ENCODE data around the gene UMODL1.

Gene UMODL1

GRCh38 chr21:42187976-42188653, 117.0 kb downstream of the UMODL1 start:
- Mint-ChIP-seq H3K27ac (peak overlapping the region; percentile 91 to 97), H3K27me3 (no peaks in the 10 kb centered on the region), H3K9me3 (peaks cover 16% of the 10 kb centered on the region in 2 donors), H3K4me1 (peaks cover 75% of the 10 kb centered on the region), H3K4me3 (peak overlapping the region; percentile 43 to 72)
- ATAC-seq (peak; percentile 87), DNase-seq (peak; percentile 72 to 87)

GRCh38 chr21:42188663-42189062, 117.5 kb downstream of the UMODL1 start:
- peak overlapping the region; percentile 43 to 72 for H3K4me3 Mint-ChIP-seq
- H3K27ac Mint-ChIP-seq = peak overlapping the region; percentile 37 to 97
- DNase-seq = no peak
- peaks cover 81% of the 10 kb centered on the region for H3K4me1 Mint-ChIP-seq
- no peak for ATAC-seq
- H3K27me3 Mint-ChIP-seq = no peaks in the 10 kb centered on the region
- peaks cover 16% of the 10 kb centered on the region in 2 donors for H3K9me3 Mint-ChIP-seq

GRCh38 chr21:42189431-42189830, 118.3 kb downstream of the UMODL1 start:
- ATAC-seq = no peak
- H3K27ac Mint-ChIP-seq = no peak overlapping the region
- no peaks in the 10 kb centered on the region for H3K27me3 Mint-ChIP-seq
- peaks cover 16% of the 10 kb centered on the region in 2 donors for H3K9me3 Mint-ChIP-seq
- DNase-seq = no peak
- H3K4me3 Mint-ChIP-seq = peak overlapping the region; percentile 34 to 60
- H3K4me1 Mint-ChIP-seq = peaks cover 88% of the 10 kb centered on the region

- Mint-ChIP-seq H3K4me3 (peak overlapping the region; percentile 34 to 60), H3K27me3 (no peaks in the 10 kb centered on the region), H3K27ac (peak overlapping the region in 1 of 2 donors; percentile 65), H3K9me3 (peaks cover 16% of the 10 kb centered on the region in 2 donors), H3K4me1 (peaks cover 94% of the 10 kb centered on the region)
- DNase-seq (peak; percentile 53 to 77), ATAC-seq (peak; percentile 79)
Measured at GRCh38 chr21:42189860-42190485, 118.9 kb downstream of the UMODL1 start.

- Mint-ChIP-seq H3K4me1 (peaks cover 98% of the 10 kb centered on the region), H3K27ac (peak overlapping the region in 1 of 2 donors; percentile 65), H3K4me3 (peak overlapping the region in 1 of 2 donors; percentile 34), H3K27me3 (no peaks in the 10 kb centered on the region), H3K9me3 (peaks cover 15% of the 10 kb centered on the region in 2 donors)
- ATAC-seq (no peak), DNase-seq (no peak)
Measured at GRCh38 chr21:42190486-42190863, 119.4 kb downstream of the UMODL1 start.

DNA sequence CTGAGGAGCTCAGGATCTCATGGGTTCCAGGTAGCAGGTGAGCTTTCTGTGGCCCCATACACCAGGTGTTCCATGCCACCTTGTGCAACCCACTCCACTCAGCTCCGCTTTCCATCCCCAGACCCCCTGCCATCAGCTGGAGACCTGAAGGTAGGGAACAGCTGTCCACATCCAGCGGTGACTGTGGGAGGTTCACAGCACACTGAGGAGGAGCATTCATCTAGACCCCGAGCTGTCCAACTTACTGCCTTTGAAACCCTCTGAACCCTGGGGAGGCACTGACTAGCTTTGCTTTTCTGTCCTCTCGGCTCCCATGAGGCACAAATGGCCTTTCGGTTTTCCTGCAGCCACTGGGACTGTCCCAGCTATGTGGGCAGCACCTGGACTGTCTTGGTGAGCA, 119.9 kb downstream of the UMODL1 start:
- Mint-ChIP-seq H3K4me1 (peaks cover 97% of the 10 kb centered on the region), H3K9me3 (peaks cover 9% of the 10 kb centered on the region in 2 donors), H3K4me3 (no peak overlapping the region), H3K27ac (peak overlapping the region in 1 of 2 donors; percentile 28), H3K27me3 (no peaks in the 10 kb centered on the region)
- DNase-seq = no peak
- no peak for ATAC-seq

- ATAC-seq = no peak
- Mint-ChIP-seq H3K4me3 (peak overlapping the region; percentile 4 to 32), H3K4me1 (peaks cover 88% of the 10 kb centered on the region), H3K27ac (peak overlapping the region in 1 of 2 donors; percentile 71), H3K27me3 (no peaks in the 10 kb centered on the region), H3K9me3 (peaks cover 0 to under 1% of the 10 kb centered on the region in 2 donors)
- DNase-seq = no peak
Measured at GRCh38 chr21:42191696-42192595, 120.8 kb downstream of the UMODL1 start.
